Muscle layer of duodenum (tissue), 2 donors: ENCODE measurements around the gene SERPINB7.

Experiments used
- H3K27ac ChIP-seq: one replicate; pipeline ENCODE4 v1.7.0; 2013; ENCODE audit warnings: mild to moderate bottlenecking, low read length
- H3K27me3 ChIP-seq: one replicate; pipeline ENCODE4 v1.7.0; 2013; ENCODE audit warnings: low read depth, mild to moderate bottlenecking, control low read depth, low read length
- H3K36me3 ChIP-seq, 2 donors: one replicate each; pipeline ENCODE4 v1.7.0; 2013; ENCODE audit warnings: low read length in 2 of 2, control low read depth in 1 of 2, mild to moderate bottlenecking in 1 of 2; ENCODE audit not compliant: insufficient read depth in 2 of 2, control insufficient read depth in 1 of 2
- H3K4me1 ChIP-seq, 2 donors: one replicate each; pipeline ENCODE4 v1.7.0; 2013; ENCODE audit warnings: low read length in 2 of 2, mild to moderate bottlenecking in 2 of 2, control low read depth in 1 of 2, moderate library complexity in 1 of 2; ENCODE audit not compliant: insufficient read depth in 2 of 2, control insufficient read depth in 1 of 2
- H3K4me3 ChIP-seq, 2 donors: one replicate each; pipeline ENCODE4 v1.7.0; 2013; ENCODE audit warnings: low read length in 2 of 2, low read depth in 1 of 2, mild to moderate bottlenecking in 1 of 2
- H3K9me3 ChIP-seq, 2 donors: one replicate each; pipeline ENCODE4 v1.7.0; 2013; ENCODE audit warnings: low read length in 2 of 2, control low read depth in 1 of 2, mild to moderate bottlenecking in 1 of 2; ENCODE audit not compliant: control insufficient read depth in 1 of 2
- donor health status: healthy.

Gene SERPINB7

GRCh38 chr18:63824220-63824525, 49.0 kb downstream of the SERPINB7 start:
- Histone ChIP-seq H3K27ac (no peak overlapping the region), H3K36me3 (no peaks in the 10 kb centered on the region), H3K9me3 (no peaks in the 10 kb centered on the region), H3K27me3 (no peaks in the 10 kb centered on the region), H3K4me1 (no peaks in the 10 kb centered on the region), H3K4me3 (no peak overlapping the region)

- Histone ChIP-seq H3K36me3 (no peaks in the 10 kb centered on the region), H3K27ac (no peak overlapping the region), H3K4me3 (no peak overlapping the region), H3K4me1 (no peaks in the 10 kb centered on the region), H3K27me3 (no peaks in the 10 kb centered on the region), H3K9me3 (no peaks in the 10 kb centered on the region)
These were observed 52.9 kb downstream of the SERPINB7 start for GRCh38 chr18:63828120-63828519.

GRCh38 chr18:63828656-63829055, 53.4 kb downstream of the SERPINB7 start:
- no peaks in the 10 kb centered on the region for H3K36me3 ChIP-seq
- no peak overlapping the region for H3K4me3 ChIP-seq
- no peaks in the 10 kb centered on the region for H3K27me3 ChIP-seq

DNA sequence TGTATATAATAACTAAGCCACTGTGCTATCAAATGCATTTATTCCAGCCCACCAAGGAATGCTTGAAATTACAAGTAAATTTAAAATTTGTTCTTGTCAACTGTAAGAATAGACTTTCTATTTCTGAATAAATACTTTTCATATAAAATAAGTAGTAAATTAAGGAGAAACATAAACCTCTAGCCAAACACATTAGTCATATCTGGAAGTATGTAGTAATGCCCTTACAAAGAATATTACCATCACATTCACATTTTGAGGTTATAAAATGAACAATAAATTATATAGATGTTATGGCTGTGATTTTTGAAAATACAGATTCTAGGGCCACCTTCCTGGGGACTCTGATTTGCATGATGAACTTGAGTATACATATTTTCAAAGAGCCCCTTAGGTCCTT, 54.7 kb downstream of the SERPINB7 start:
- Histone ChIP-seq H3K9me3 (no peaks in the 10 kb centered on the region), H3K36me3 (no peaks in the 10 kb centered on the region), H3K4me3 (no peak overlapping the region), H3K27me3 (no peaks in the 10 kb centered on the region), H3K27ac (no peak overlapping the region), H3K4me1 (no peaks in the 10 kb centered on the region)

More at GRCh38 chr18:63828656-63829055, 53.4 kb downstream of the SERPINB7 start:
- H3K9me3 ChIP-seq: no peaks in the 10 kb centered on the region
- H3K27ac ChIP-seq: no peak overlapping the region
- H3K4me1 ChIP-seq: no peaks in the 10 kb centered on the region

GRCh38 chr18:63831080-63831788, 56.0 kb downstream of the SERPINB7 start:
- Histone ChIP-seq H3K27me3 (no peaks in the 10 kb centered on the region), H3K36me3 (no peaks in the 10 kb centered on the region), H3K27ac (no peak overlapping the region), H3K4me3 (no peak overlapping the region), H3K9me3 (no peaks in the 10 kb centered on the region), H3K4me1 (no peaks in the 10 kb centered on the region)

GRCh38 chr18:63832470-63832869, 57.3 kb downstream of the SERPINB7 start:
- Histone ChIP-seq H3K4me3 (no peak overlapping the region), H3K27me3 (no peaks in the 10 kb centered on the region), H3K27ac (no peak overlapping the region), H3K9me3 (no peaks in the 10 kb centered on the region), H3K36me3 (no peaks in the 10 kb centered on the region), H3K4me1 (no peaks in the 10 kb centered on the region)

DNA sequence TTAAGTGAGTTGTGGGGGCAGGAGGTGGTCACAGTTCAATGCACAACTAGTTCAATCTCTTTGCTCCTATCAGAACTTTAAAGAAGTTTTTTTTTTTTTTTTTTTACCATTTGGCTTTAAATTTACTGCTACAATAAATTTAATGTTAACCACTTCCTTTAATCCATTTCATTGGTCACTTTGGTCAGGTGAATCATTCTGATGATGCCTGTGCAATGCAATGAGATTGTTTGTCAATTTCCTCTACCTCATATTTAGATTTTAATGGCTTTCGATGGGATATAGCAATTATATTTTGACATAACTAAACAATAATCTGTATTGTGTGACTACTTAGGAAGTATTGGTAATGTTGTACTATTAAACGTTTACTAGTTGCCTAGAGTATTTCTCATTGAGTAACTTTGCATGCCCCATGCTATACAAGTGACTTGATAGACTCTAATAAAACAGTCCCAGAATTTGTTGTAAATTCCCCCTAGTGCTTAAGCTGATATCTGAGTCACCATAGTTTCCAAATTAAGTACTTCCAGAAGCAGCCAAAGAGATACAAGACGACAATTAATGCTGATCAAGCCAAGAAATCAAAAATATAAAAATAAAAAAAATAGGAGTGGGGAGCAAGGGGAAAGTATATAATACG, 59.4 kb downstream of the SERPINB7 start:
- H3K4me3 ChIP-seq: no peak overlapping the region
- no peaks in the 10 kb centered on the region for H3K9me3 ChIP-seq
- H3K27ac ChIP-seq: no peak overlapping the region
- H3K27me3 ChIP-seq: no peaks in the 10 kb centered on the region
- H3K4me1 ChIP-seq: no peaks in the 10 kb centered on the region
- no peaks in the 10 kb centered on the region for H3K36me3 ChIP-seq

GRCh38 chr18:63836456-63836855, 61.2 kb downstream of the SERPINB7 start:
- H3K9me3 ChIP-seq: no peaks in the 10 kb centered on the region
- no peak overlapping the region for H3K27ac ChIP-seq
- H3K4me1 ChIP-seq: no peaks in the 10 kb centered on the region
- H3K36me3 ChIP-seq: no peaks in the 10 kb centered on the region
- H3K4me3 ChIP-seq: no peak overlapping the region
- H3K27me3 ChIP-seq: no peaks in the 10 kb centered on the region

GRCh38 chr18:63837590-63837989, 62.4 kb downstream of the SERPINB7 start:
- no peaks in the 10 kb centered on the region for H3K9me3 ChIP-seq
- H3K27me3 ChIP-seq: no peaks in the 10 kb centered on the region
- H3K4me1 ChIP-seq: no peaks in the 10 kb centered on the region
- no peak overlapping the region for H3K27ac ChIP-seq
- no peak overlapping the region for H3K4me3 ChIP-seq
- H3K36me3 ChIP-seq: no peaks in the 10 kb centered on the region

GRCh38 chr18:63843008-63843407, 67.8 kb downstream of the SERPINB7 start:
- Histone ChIP-seq H3K27ac (no peak overlapping the region), H3K9me3 (no peaks in the 10 kb centered on the region), H3K36me3 (no peaks in the 10 kb centered on the region), H3K4me1 (no peaks in the 10 kb centered on the region), H3K4me3 (no peak overlapping the region), H3K27me3 (no peaks in the 10 kb centered on the region)

DNA sequence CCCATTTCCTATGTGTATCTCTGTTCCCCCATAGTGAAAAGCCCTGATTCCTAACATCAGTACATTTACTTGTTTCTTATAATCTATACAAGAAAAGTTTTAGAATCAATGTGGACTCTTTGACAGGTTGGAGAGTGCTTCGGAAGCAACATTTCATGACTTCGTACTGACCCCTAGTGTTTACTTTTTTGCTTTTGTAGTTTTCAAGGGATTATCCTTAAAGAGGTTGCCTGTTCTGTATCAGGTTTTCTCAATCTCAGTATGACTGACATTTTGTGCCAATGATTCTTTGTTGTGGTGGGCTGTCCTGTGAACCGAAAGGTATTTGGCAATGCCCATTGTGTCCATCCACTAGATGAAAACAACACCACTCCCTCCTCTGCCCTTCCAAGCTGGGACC, 69.0 kb downstream of the SERPINB7 start:
- Histone ChIP-seq H3K4me3 (no peak overlapping the region), H3K27me3 (no peaks in the 10 kb centered on the region), H3K9me3 (no peaks in the 10 kb centered on the region), H3K27ac (no peak overlapping the region), H3K4me1 (no peaks in the 10 kb centered on the region), H3K36me3 (no peaks in the 10 kb centered on the region)

DNA sequence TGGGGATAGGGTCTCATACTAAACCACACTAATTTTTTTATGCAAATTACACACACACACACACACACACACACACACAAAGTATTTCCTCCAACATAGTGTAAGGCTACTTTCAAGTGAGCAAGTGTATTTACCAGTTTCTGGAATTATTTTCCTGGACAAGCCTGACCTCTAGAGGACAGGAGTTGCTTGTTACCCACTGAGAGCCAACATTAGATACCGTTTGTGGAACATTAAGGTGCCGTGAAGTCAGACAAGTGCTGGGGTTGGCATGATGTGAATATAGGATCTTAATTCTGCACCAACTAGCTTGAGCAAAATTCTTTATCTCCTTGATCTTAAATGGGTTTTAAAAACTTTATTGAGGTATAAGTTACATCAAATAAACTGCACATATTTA, 72.9 kb downstream of the SERPINB7 start:
- no peaks in the 10 kb centered on the region for H3K9me3 ChIP-seq
- no peak overlapping the region for H3K4me3 ChIP-seq
- no peak overlapping the region for H3K27ac ChIP-seq
- no peaks in the 10 kb centered on the region for H3K27me3 ChIP-seq
- H3K36me3 ChIP-seq: no peaks in the 10 kb centered on the region
- no peaks in the 10 kb centered on the region for H3K4me1 ChIP-seq
